ENCODE data around the gene DBNDD2.

DBNDD2 gene

DNA sequence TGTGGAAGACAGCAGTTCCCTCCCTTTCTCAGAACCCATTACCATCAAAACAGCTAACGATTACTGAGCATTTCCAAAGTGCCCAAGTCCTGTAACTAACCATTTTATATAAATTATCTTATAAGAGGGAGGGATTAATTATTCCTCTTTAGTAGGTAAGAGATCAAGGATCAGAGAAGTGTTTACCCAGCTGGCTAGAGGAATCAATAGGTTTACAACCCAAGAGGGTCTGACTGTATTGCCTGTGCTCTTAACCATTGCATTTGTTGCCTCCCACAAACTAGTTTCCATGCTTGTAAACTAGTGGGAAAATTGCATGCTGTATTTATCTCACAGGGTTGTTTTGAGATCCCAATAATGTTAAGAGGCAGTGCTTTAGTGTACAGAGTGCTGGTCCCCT lies 3.7 kb upstream of the DBNDD2 start:
- peaks cover 33% of the 10 kb centered on the region for H3K4me1 Mint-ChIP-seq
- H3K9me3 Mint-ChIP-seq: peaks cover 10% of the 10 kb centered on the region
- peak overlapping the region; percentile 59 for H3K4me3 Mint-ChIP-seq
- peaks cover 39% of the 10 kb centered on the region for H3K36me3 Mint-ChIP-seq
- H3K27ac Mint-ChIP-seq: no peak overlapping the region
- H3K27me3 Mint-ChIP-seq: no peaks in the 10 kb centered on the region
- no peak for ATAC-seq

GRCh38 chr20:45405571-45406259 lies 2.4 kb upstream of the DBNDD2 start:
- Mint-ChIP-seq H3K27me3 (no peaks in the 10 kb centered on the region), H3K9me3 (peaks cover 4% of the 10 kb centered on the region)
- peak; percentile 55 for ATAC-seq

GRCh38 chr20:45406260-45407066 lies 1.6 kb upstream of the DBNDD2 start:
- Mint-ChIP-seq H3K9me3 (peaks cover 4% of the 10 kb centered on the region), H3K36me3 (peaks cover 37% of the 10 kb centered on the region), H3K4me3 (peak overlapping the region; percentile 82), H3K27me3 (no peaks in the 10 kb centered on the region), H3K27ac (peak overlapping the region; percentile 75), H3K4me1 (peaks cover 33% of the 10 kb centered on the region)
- peak; percentile 65 for ATAC-seq

More at GRCh38 chr20:45405571-45406259, 2.4 kb upstream of the DBNDD2 start:
- peak overlapping the region; percentile 75 for H3K27ac Mint-ChIP-seq
- H3K4me3 Mint-ChIP-seq: peak overlapping the region; percentile 81
- peaks cover 33% of the 10 kb centered on the region for H3K4me1 Mint-ChIP-seq
- H3K36me3 Mint-ChIP-seq: peaks cover 36% of the 10 kb centered on the region

DNA sequence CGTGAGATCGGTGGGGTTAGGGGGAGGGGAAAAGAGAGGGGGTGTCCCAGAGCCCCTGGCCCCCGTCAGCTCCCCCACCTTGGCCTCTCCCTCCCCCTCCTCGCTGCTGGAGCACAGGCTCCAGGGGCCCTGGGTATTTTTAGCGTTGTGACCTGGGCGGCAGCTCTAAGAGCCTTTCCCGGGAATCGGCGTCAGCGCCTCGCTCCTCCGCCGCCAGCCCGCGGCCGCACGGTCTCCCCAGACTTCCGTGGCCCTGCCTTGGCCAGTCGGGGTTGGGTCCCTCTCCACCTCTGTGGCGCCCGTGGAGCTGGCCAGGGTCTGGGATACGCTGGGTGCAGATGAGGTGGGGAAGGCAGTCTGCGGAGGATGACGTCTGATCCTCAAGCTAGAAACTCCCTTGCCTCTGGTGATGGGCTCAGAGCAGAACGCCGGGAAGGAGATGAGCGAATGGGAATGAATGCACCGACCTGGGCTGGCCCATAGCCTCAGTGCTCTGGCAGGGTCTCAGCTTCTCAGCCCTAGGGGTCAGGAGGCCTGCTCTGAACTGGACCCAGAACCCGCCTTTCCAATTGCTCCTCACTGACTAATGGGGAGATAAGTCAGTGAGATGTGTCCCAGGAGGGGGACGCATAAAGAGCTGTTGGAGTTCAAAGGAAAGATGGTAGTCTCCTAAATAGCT lies 883 bp upstream of the DBNDD2 start:
- Mint-ChIP-seq H3K36me3 (peaks cover 36% of the 10 kb centered on the region), H3K9me3 (no peaks in the 10 kb centered on the region), H3K27me3 (no peaks in the 10 kb centered on the region), H3K4me1 (peaks cover 33% of the 10 kb centered on the region), H3K27ac (peak overlapping the region; percentile 75), H3K4me3 (peak overlapping the region; percentile 82)
- ATAC-seq: peak; percentile 2

GRCh38 chr20:45408646-45409213 lies 641 bp downstream of the DBNDD2 start:
- no peaks in the 10 kb centered on the region for H3K9me3 Mint-ChIP-seq
- peaks cover 33% of the 10 kb centered on the region for H3K4me1 Mint-ChIP-seq
- no peaks in the 10 kb centered on the region for H3K27me3 Mint-ChIP-seq
- peaks cover 23% of the 10 kb centered on the region for H3K36me3 Mint-ChIP-seq
- peak overlapping the region; percentile 1 for H3K27ac Mint-ChIP-seq
- ATAC-seq: peak; percentile 67
- H3K4me3 Mint-ChIP-seq: no peak overlapping the region

- Mint-ChIP-seq H3K4me3 (no peak overlapping the region), H3K9me3 (no peaks in the 10 kb centered on the region)
- no peak for ATAC-seq
These were observed 1.6 kb downstream of the DBNDD2 start for GRCh38 chr20:45409521-45410272.

DNA sequence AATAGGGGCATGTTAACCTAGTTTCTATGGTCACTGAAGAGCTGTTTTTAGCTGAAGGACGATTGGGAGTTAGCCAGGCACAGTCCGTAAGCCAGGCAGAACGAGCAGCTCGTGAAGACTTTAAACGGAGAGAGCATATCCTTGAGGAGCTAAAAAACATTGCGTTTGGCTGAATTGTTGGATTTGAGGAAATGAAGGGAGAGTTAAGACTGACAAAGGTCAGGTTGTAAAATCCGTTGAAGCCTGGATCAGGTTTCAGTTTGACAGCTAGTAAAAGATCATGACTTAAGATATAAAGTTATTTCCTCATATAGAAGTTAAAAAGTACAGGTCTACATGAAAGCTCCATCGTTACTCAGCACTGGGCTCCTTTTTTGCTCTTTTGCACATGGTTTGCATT lies 2.8 kb downstream of the DBNDD2 start:
- Mint-ChIP-seq H3K4me3 (no peak overlapping the region), H3K4me1 (peaks cover 32% of the 10 kb centered on the region), H3K27me3 (no peaks in the 10 kb centered on the region), H3K9me3 (no peaks in the 10 kb centered on the region), H3K36me3 (peaks cover 23% of the 10 kb centered on the region), H3K27ac (no peak overlapping the region)
- no peak for ATAC-seq

More at GRCh38 chr20:45409521-45410272, 1.6 kb downstream of the DBNDD2 start:
- Mint-ChIP-seq H3K4me1 (peaks cover 32% of the 10 kb centered on the region), H3K36me3 (peaks cover 23% of the 10 kb centered on the region), H3K27ac (no peak overlapping the region), H3K27me3 (no peaks in the 10 kb centered on the region)

- no peak overlapping the region for H3K4me3 Mint-ChIP-seq
- peaks cover 23% of the 10 kb centered on the region for H3K36me3 Mint-ChIP-seq
- no peak overlapping the region for H3K27ac Mint-ChIP-seq
- ATAC-seq: no peak
- H3K9me3 Mint-ChIP-seq: no peaks in the 10 kb centered on the region
- no peaks in the 10 kb centered on the region for H3K27me3 Mint-ChIP-seq
- peaks cover 38% of the 10 kb centered on the region for H3K4me1 Mint-ChIP-seq
These were observed 4.6 kb downstream of the DBNDD2 start for GRCh38 chr20:45412653-45413052.

DNA sequence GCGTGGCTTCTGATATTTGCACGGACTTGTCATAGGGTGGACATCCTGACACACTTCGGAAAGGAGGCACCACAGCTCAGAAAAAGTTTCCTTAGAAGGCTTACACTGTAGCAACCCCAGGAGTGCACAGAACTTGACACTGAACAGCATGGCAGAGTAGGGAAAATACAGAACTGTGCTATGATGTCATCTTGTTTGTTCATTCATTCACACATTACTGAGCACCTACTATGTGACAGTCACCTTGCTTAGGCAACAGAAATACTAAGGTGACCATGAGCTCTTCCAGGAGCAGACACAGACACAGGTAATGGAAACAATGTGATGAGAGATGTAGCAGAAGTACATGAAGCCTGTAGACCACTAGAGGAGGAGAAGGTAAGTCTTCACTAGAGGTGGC lies 5.4 kb downstream of the DBNDD2 start:
- H3K27me3 Mint-ChIP-seq: no peaks in the 10 kb centered on the region
- no peak overlapping the region for H3K27ac Mint-ChIP-seq
- H3K4me1 Mint-ChIP-seq: peaks cover 38% of the 10 kb centered on the region
- no peaks in the 10 kb centered on the region for H3K9me3 Mint-ChIP-seq
- no peak overlapping the region for H3K4me3 Mint-ChIP-seq
- no peak for ATAC-seq
- peaks cover 28% of the 10 kb centered on the region for H3K36me3 Mint-ChIP-seq

DNA sequence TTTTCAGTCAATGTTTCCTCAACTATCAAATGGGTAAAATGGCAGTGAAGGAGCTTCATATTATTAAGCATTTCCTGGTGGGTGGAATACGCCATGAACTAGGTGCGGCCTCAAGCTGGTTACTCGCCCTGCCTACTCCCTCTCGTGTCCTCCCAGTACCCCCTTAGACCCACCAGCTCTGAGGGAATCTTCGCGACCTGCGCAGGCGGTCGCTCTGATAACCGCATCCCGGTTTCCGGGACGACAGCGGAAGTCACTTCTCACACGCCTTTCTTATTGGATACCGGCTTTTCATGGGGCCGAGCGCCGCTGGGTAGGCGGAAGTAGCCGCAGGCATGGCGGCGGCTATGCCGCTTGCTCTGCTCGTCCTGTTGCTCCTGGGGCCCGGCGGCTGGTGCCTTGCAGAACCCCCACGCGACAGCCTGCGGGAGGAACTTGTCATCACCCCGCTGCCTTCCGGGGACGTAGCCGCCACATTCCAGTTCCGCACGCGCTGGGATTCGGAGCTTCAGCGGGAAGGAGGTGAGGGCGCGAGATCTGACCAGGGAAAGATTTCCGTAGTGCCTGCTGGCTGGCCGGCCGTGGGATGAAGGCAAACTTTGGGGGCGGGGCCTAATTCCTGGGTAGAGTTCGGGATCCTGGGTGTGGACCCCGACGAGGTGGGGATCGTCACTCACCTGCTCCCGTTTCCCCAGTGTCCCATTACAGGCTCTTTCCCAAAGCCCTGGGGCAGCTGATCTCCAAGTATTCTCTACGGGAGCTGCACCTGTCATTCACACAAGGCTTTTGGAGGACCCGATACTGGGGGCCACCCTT lies 7.9 kb downstream of the DBNDD2 start, which contains the start of gene PIGT:
Gene PIGT (plus strand): TSS at position 320 of the 816 bp plus-strand sequence. CDS start 16 bp downstream, at position 336.
- Mint-ChIP-seq H3K4me1 (peaks cover 55% of the 10 kb centered on the region), H3K27ac (peak within 1 kb of the TSS; percentile 96), H3K36me3 (peaks cover 40% of the 10 kb centered on the region), H3K27me3 (no peaks in the 10 kb centered on the region), H3K4me3 (peak within 1 kb of the TSS; percentile 94), H3K9me3 (no peaks in the 10 kb centered on the region)
- peak; percentile 86 for ATAC-seq

- H3K4me1 Mint-ChIP-seq: peaks cover 55% of the 10 kb centered on the region
- H3K27ac Mint-ChIP-seq: peak overlapping the region; percentile 96
These were observed 8.8 kb downstream of the DBNDD2 start for GRCh38 chr20:45416917-45417316.

GRCh38 chr20:45419188-45420091 lies 11.4 kb downstream of the DBNDD2 start:
- peak overlapping the region; percentile 91 for H3K27ac Mint-ChIP-seq
- H3K9me3 Mint-ChIP-seq: no peaks in the 10 kb centered on the region
- H3K36me3 Mint-ChIP-seq: peaks cover 56% of the 10 kb centered on the region
- peaks cover 55% of the 10 kb centered on the region for H3K4me1 Mint-ChIP-seq
- peak overlapping the region; percentile 66 for H3K4me3 Mint-ChIP-seq
- no peaks in the 10 kb centered on the region for H3K27me3 Mint-ChIP-seq
- peak; percentile 95 for ATAC-seq

More at GRCh38 chr20:45416917-45417316, 8.8 kb downstream of the DBNDD2 start:
- H3K36me3 Mint-ChIP-seq: peaks cover 40% of the 10 kb centered on the region
- H3K9me3 Mint-ChIP-seq: no peaks in the 10 kb centered on the region
- ATAC-seq: no peak
- H3K27me3 Mint-ChIP-seq: no peaks in the 10 kb centered on the region
- H3K4me3 Mint-ChIP-seq: peak overlapping the region; percentile 94

DNA sequence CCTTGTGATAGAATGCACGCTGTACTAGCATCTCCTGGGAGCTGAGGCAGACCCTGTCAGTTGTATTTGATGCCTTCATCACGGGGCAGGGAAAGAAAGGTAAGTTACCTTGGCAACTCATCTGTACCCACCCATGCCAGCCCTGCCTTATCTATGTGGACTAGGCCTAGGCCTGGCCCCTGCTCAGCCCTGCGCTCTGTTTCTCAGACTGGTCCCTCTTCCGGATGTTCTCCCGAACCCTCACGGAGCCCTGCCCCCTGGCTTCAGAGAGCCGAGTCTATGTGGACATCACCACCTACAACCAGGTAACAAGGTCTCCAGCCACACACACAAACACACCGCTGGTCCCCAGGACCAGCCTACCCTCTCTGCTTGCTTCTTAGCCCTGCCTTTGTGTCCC lies 12.0 kb downstream of the DBNDD2 start:
- peaks cover 60% of the 10 kb centered on the region for H3K36me3 Mint-ChIP-seq
- peak overlapping the region; percentile 91 for H3K27ac Mint-ChIP-seq
- ATAC-seq: no peak
- no peaks in the 10 kb centered on the region for H3K9me3 Mint-ChIP-seq
- no peaks in the 10 kb centered on the region for H3K27me3 Mint-ChIP-seq
- no peak overlapping the region for H3K4me3 Mint-ChIP-seq
- H3K4me1 Mint-ChIP-seq: peaks cover 53% of the 10 kb centered on the region
